Measurements from ENCODE around the gene FOSB.

GRCh38 chr19:45484273-45484945 is 16.6 kb downstream of the FOSB start:
- no peak for TF ChIP-seq POLR2A (IDR thresholded peaks at IDR 0.05; ENCODE audit: low read length)
- TF ChIP-seq GATA1 (IDR thresholded peaks at IDR 0.05; ENCODE audit: low read depth, low read length) = no peak
